ENCODE results near the gene KIF1A.
A peak's percentile ranks its signal among the peaks of the same experiment; 100 is the strongest.
"Not testable (repeated sequence)": the region's sequence is repeated elsewhere in the genome, so short reads cannot be mapped to it uniquely, and the experiment has no call there.

The KIF1A gene

GRCh38 chr2:240698852-240699561 lies 121.0 kb downstream of the KIF1A start:
- DNase-seq, result not testable (repeated sequence)

GRCh38 chr2:240696469-240696868 lies 123.5 kb downstream of the KIF1A start:
- DNase-seq, result not testable (repeated sequence)

- not testable (repeated sequence) for DNase-seq
These were observed 124.4 kb downstream of the KIF1A start for GRCh38 chr2:240695593-240695992.

- DNase-seq, result not testable (repeated sequence)
These were observed 125.7 kb downstream of the KIF1A start for GRCh38 chr2:240694304-240694703.

GRCh38 chr2:240692583-240693561 lies 127.1 kb downstream of the KIF1A start:
- not testable (repeated sequence) for DNase-seq

GRCh38 chr2:240691631-240692420 lies 128.2 kb downstream of the KIF1A start, which contains the start of gene AQP12A:
Gene AQP12A (plus strand): TSS chr2:240691866. CDS start chr2:240691914, 48 bp downstream.
- not testable (repeated sequence) for DNase-seq

GRCh38 chr2:240691075-240691427 lies 129.0 kb downstream of the KIF1A start:
- not testable (repeated sequence) for DNase-seq

- DNase-seq, result peak in 1 of 2 experiments; percentile 27
These were observed 129.5 kb downstream of the KIF1A start for GRCh38 chr2:240690421-240691074.

- no peak for DNase-seq
These were observed 130.0 kb downstream of the KIF1A start for GRCh38 chr2:240689975-240690374.

- no peak for DNase-seq
These were observed 131.5 kb downstream of the KIF1A start for GRCh38 chr2:240688553-240688919.

- no peak for DNase-seq
These were observed 132.1 kb downstream of the KIF1A start for GRCh38 chr2:240687741-240688552.

GRCh38 chr2:240687045-240687740 lies 132.8 kb downstream of the KIF1A start:
- DNase-seq, result no peak

- DNase-seq, result no peak
These were observed 133.6 kb downstream of the KIF1A start for GRCh38 chr2:240686460-240686859.

- no peak for DNase-seq
These were observed 134.1 kb downstream of the KIF1A start for GRCh38 chr2:240685771-240686371.

GRCh38 chr2:240683980-240684728 lies 135.9 kb downstream of the KIF1A start:
- not testable (repeated sequence) for DNase-seq

- DNase-seq, result not testable (repeated sequence)
These were observed 136.6 kb downstream of the KIF1A start for GRCh38 chr2:240683329-240683979.

GRCh38 chr2:240682431-240683224 lies 137.4 kb downstream of the KIF1A start, which contains the start of gene AQP12B:
Gene AQP12B (minus strand): TSS chr2:240682885. CDS start chr2:240682837, 48 bp downstream.
- not testable (repeated sequence) for DNase-seq

- DNase-seq, result not testable (repeated sequence)
These were observed 139.8 kb downstream of the KIF1A start for GRCh38 chr2:240680185-240680584.
